ENCODE results near the gene IGFBP2.

Gene IGFBP2

GRCh38 chr2:216618785-216619184 is 14.4 kb upstream of the IGFBP2 start:
- Histone ChIP-seq H3K36me3 (ENCODE audit: control insufficient read depth, insufficient read depth, low read length) (no peaks in the 10 kb centered on the region), H3K9ac (ENCODE audit: low read length) (no peak overlapping the region), H3K9me3 (ENCODE audit: control insufficient read depth, low read length) (no peaks in the 10 kb centered on the region), H3K27me3 (ENCODE audit: control insufficient read depth, insufficient read depth, low read length) (no peaks in the 10 kb centered on the region), H3K4me1 (ENCODE audit: control insufficient read depth, insufficient read depth, low read length) (peaks cover 10% of the 10 kb centered on the region), H3K4me3 (ENCODE audit: low read length) (no peak overlapping the region)

GRCh38 chr2:216619411-216620393 is 13.5 kb upstream of the IGFBP2 start:
- H3K9ac ChIP-seq (ENCODE audit: low read length) = no peak overlapping the region
- H3K9me3 ChIP-seq (ENCODE audit: control insufficient read depth, low read length) = no peaks in the 10 kb centered on the region
- no peak overlapping the region for H3K4me3 ChIP-seq (ENCODE audit: low read length)
- no peaks in the 10 kb centered on the region for H3K27me3 ChIP-seq (ENCODE audit: control insufficient read depth, insufficient read depth, low read length)
- peaks cover 10% of the 10 kb centered on the region for H3K4me1 ChIP-seq (ENCODE audit: control insufficient read depth, insufficient read depth, low read length)
- H3K36me3 ChIP-seq (ENCODE audit: control insufficient read depth, insufficient read depth, low read length) = no peaks in the 10 kb centered on the region

- H3K4me1 ChIP-seq (ENCODE audit: control insufficient read depth, insufficient read depth, low read length) = peaks cover 1% of the 10 kb centered on the region
- H3K9ac ChIP-seq (ENCODE audit: low read length) = no peak overlapping the region
- no peaks in the 10 kb centered on the region for H3K9me3 ChIP-seq (ENCODE audit: control insufficient read depth, low read length)
- no peaks in the 10 kb centered on the region for H3K27me3 ChIP-seq (ENCODE audit: control insufficient read depth, insufficient read depth, low read length)
- H3K36me3 ChIP-seq (ENCODE audit: control insufficient read depth, insufficient read depth, low read length) = no peaks in the 10 kb centered on the region
- H3K4me3 ChIP-seq (ENCODE audit: low read length) = no peak overlapping the region
Observed at GRCh38 chr2:216620786-216621185, 12.4 kb upstream of the IGFBP2 start.

GRCh38 chr2:216621292-216621691 is 11.9 kb upstream of the IGFBP2 start:
- Histone ChIP-seq H3K27me3 (ENCODE audit: control insufficient read depth, insufficient read depth, low read length) (no peaks in the 10 kb centered on the region), H3K36me3 (ENCODE audit: control insufficient read depth, insufficient read depth, low read length) (no peaks in the 10 kb centered on the region), H3K4me1 (ENCODE audit: control insufficient read depth, insufficient read depth, low read length) (no peaks in the 10 kb centered on the region), H3K9me3 (ENCODE audit: control insufficient read depth, low read length) (no peaks in the 10 kb centered on the region), H3K9ac (ENCODE audit: low read length) (no peak overlapping the region), H3K4me3 (ENCODE audit: low read length) (no peak overlapping the region)

GRCh38 chr2:216622526-216622925 is 10.7 kb upstream of the IGFBP2 start:
- H3K4me3 ChIP-seq (ENCODE audit: low read length) = no peak overlapping the region
- no peaks in the 10 kb centered on the region for H3K4me1 ChIP-seq (ENCODE audit: control insufficient read depth, insufficient read depth, low read length)
- H3K9ac ChIP-seq (ENCODE audit: low read length) = no peak overlapping the region
- H3K9me3 ChIP-seq (ENCODE audit: control insufficient read depth, low read length) = no peaks in the 10 kb centered on the region
- H3K36me3 ChIP-seq (ENCODE audit: control insufficient read depth, insufficient read depth, low read length) = no peaks in the 10 kb centered on the region
- H3K27me3 ChIP-seq (ENCODE audit: control insufficient read depth, insufficient read depth, low read length) = no peaks in the 10 kb centered on the region

GRCh38 chr2:216624251-216624650 is 9.0 kb upstream of the IGFBP2 start:
- Histone ChIP-seq H3K9ac (ENCODE audit: low read length) (no peak overlapping the region), H3K4me1 (ENCODE audit: control insufficient read depth, insufficient read depth, low read length) (no peaks in the 10 kb centered on the region), H3K27me3 (ENCODE audit: control insufficient read depth, insufficient read depth, low read length) (no peaks in the 10 kb centered on the region), H3K4me3 (ENCODE audit: low read length) (no peak overlapping the region), H3K36me3 (ENCODE audit: control insufficient read depth, insufficient read depth, low read length) (no peaks in the 10 kb centered on the region), H3K9me3 (ENCODE audit: control insufficient read depth, low read length) (no peaks in the 10 kb centered on the region)

GRCh38 chr2:216626168-216626874 is 6.9 kb upstream of the IGFBP2 start:
- Histone ChIP-seq H3K27me3 (ENCODE audit: control insufficient read depth, insufficient read depth, low read length) (no peaks in the 10 kb centered on the region), H3K4me1 (ENCODE audit: control insufficient read depth, insufficient read depth, low read length) (no peaks in the 10 kb centered on the region), H3K4me3 (ENCODE audit: low read length) (no peak overlapping the region), H3K9ac (ENCODE audit: low read length) (no peak overlapping the region), H3K9me3 (ENCODE audit: control insufficient read depth, low read length) (no peaks in the 10 kb centered on the region), H3K36me3 (ENCODE audit: control insufficient read depth, insufficient read depth, low read length) (no peaks in the 10 kb centered on the region)

GRCh38 chr2:216626875-216627245 is 6.4 kb upstream of the IGFBP2 start:
- H3K9me3 ChIP-seq (ENCODE audit: control insufficient read depth, low read length) = no peaks in the 10 kb centered on the region
- no peaks in the 10 kb centered on the region for H3K36me3 ChIP-seq (ENCODE audit: control insufficient read depth, insufficient read depth, low read length)
- no peak overlapping the region for H3K9ac ChIP-seq (ENCODE audit: low read length)
- H3K27me3 ChIP-seq (ENCODE audit: control insufficient read depth, insufficient read depth, low read length) = no peaks in the 10 kb centered on the region
- H3K4me3 ChIP-seq (ENCODE audit: low read length) = no peak overlapping the region
- no peaks in the 10 kb centered on the region for H3K4me1 ChIP-seq (ENCODE audit: control insufficient read depth, insufficient read depth, low read length)

GRCh38 chr2:216629784-216630183 is 3.4 kb upstream of the IGFBP2 start:
- H3K9me3 ChIP-seq (ENCODE audit: control insufficient read depth, low read length) = no peaks in the 10 kb centered on the region
- peaks cover 13% of the 10 kb centered on the region for H3K4me1 ChIP-seq (ENCODE audit: control insufficient read depth, insufficient read depth, low read length)
- H3K36me3 ChIP-seq (ENCODE audit: control insufficient read depth, insufficient read depth, low read length) = no peaks in the 10 kb centered on the region
- no peak overlapping the region for H3K4me3 ChIP-seq (ENCODE audit: low read length)
- H3K9ac ChIP-seq (ENCODE audit: low read length) = no peak overlapping the region
- H3K27me3 ChIP-seq (ENCODE audit: control insufficient read depth, insufficient read depth, low read length) = peaks cover 12% of the 10 kb centered on the region

- H3K4me3 ChIP-seq (ENCODE audit: low read length) = no peak overlapping the region
Observed at GRCh38 chr2:216632346-216632951, 771 bp upstream of the IGFBP2 start.

GRCh38 chr2:216633616-216634369 is 573 bp downstream of the IGFBP2 start:
- no peaks in the 10 kb centered on the region for H3K9me3 ChIP-seq (ENCODE audit: control insufficient read depth, low read length)
- H3K4me1 ChIP-seq (ENCODE audit: control insufficient read depth, insufficient read depth, low read length) = peaks cover 41% of the 10 kb centered on the region
- H3K36me3 ChIP-seq (ENCODE audit: control insufficient read depth, insufficient read depth, low read length) = no peaks in the 10 kb centered on the region
- H3K9ac ChIP-seq (ENCODE audit: low read length) = peak overlapping the region; percentile 86
- peak overlapping the region; percentile 48 for H3K4me3 ChIP-seq (ENCODE audit: low read length)
- H3K27me3 ChIP-seq (ENCODE audit: control insufficient read depth, insufficient read depth, low read length) = peaks cover 26% of the 10 kb centered on the region

More at GRCh38 chr2:216632346-216632951, 771 bp upstream of the IGFBP2 start:
- Histone ChIP-seq H3K36me3 (ENCODE audit: control insufficient read depth, insufficient read depth, low read length) (no peaks in the 10 kb centered on the region), H3K9me3 (ENCODE audit: control insufficient read depth, low read length) (no peaks in the 10 kb centered on the region), H3K27me3 (ENCODE audit: control insufficient read depth, insufficient read depth, low read length) (peaks cover 22% of the 10 kb centered on the region), H3K9ac (ENCODE audit: low read length) (no peak overlapping the region), H3K4me1 (ENCODE audit: control insufficient read depth, insufficient read depth, low read length) (peaks cover 36% of the 10 kb centered on the region)

All from mucosa of stomach (tissue), 1 donor.